IMR-90 (cell line): Measurements from ENCODE around the gene FAM200C. TPM values are rescaled to one million over a fixed set of nuclear protein-coding genes. Genes with fewer than 3 reads are reported as not detected.

Experiments used
- ATAC-seq: fragments of 200-7000 bp; cut with Tn5 transposase; 2 replicates; pipeline ENCODE4 v1.9.1; 2020; ENCODE audit warnings: low read depth, mild to moderate bottlenecking, moderate library complexity
- BruUV-seq: library from RNA; stranded (reverse); fragments of 400-500 nt; replicated peaks from 2 replicates; lab custom pipeline; 2021; lab: Mats Ljungman, UMichigan
- CTCF ChIA-PET: fragments of 300-600 bp; formaldehyde crosslinking; extraction: SDS; loops from one replicate; lab custom pipeline; 2021; ENCODE audit warnings: antibody characterized with exemption; lab: Yijun Ruan, JAX
- POLR2A ChIA-PET: fragments of 300-600 bp; sonication (Branson Sonifier 250); formaldehyde crosslinking; loops from one replicate; lab custom pipeline; 2022; ENCODE audit warnings: antibody characterized with exemption; ENCODE audit not compliant: unreplicated experiment; lab: Charles Lee
- DNase-seq: peaks from one replicate; pipeline ENCODE4 v3.0.0; 2013
- H2AFZ ChIP-seq: replicated peaks from 2 replicates; pipeline ENCODE3; 2013; ENCODE audit warnings: low read length, mild to moderate bottlenecking; ENCODE audit not compliant: poor library complexity
- H2AK5ac ChIP-seq: 2 replicates; pipeline ENCODE4 v1.6.1; 2013; ENCODE audit warnings: low read depth, low read length, inconsistent platforms
- H2AK9ac ChIP-seq: replicated peaks from 2 replicates; pipeline ENCODE3; 2013; ENCODE audit warnings: mild to moderate bottlenecking, low read depth, low read length, moderate library complexity; ENCODE audit not compliant: poor library complexity
- H2BK120ac ChIP-seq: 2 replicates; pipeline ENCODE4 v1.6.1; 2013; ENCODE audit warnings: low read depth, low read length, inconsistent platforms
- H2BK15ac ChIP-seq: 3 replicates; pipeline ENCODE4 v1.6.1; 2013; ENCODE audit warnings: low read depth, low read length, inconsistent platforms
- H2BK20ac ChIP-seq: 2 replicates; pipeline ENCODE4 v1.6.1; 2013; ENCODE audit warnings: low read depth, mild to moderate bottlenecking, inconsistent platforms, low read length, moderate library complexity
- H2BK5ac ChIP-seq: 2 replicates; pipeline ENCODE4 v1.6.1; 2013; ENCODE audit warnings: mild to moderate bottlenecking, low read depth, low read length, inconsistent platforms; ENCODE audit not compliant: poor library complexity, severe bottlenecking
- H3K14ac ChIP-seq: replicated peaks from 2 replicates; pipeline ENCODE4 v1.6.1; 2013; ENCODE audit warnings: low read depth, low read length, inconsistent platforms
- H3K18ac ChIP-seq: 2 replicates; pipeline ENCODE4 v1.6.1; 2013; ENCODE audit warnings: low read depth, low read length, control low read depth
- H3K23ac ChIP-seq: 2 replicates; pipeline ENCODE4 v1.6.1; 2013; ENCODE audit warnings: low read depth, low read length, inconsistent platforms
- H3K27ac ChIP-seq: 2 replicates; pipeline ENCODE4 v1.5.1; 2013; ENCODE audit warnings: mild to moderate bottlenecking, control low read depth, low read length; ENCODE audit not compliant: insufficient read depth
- H3K27me3 ChIP-seq: 2 replicates; pipeline ENCODE4 v1.6.1; 2013; ENCODE audit warnings: low read length; ENCODE audit not compliant: control insufficient read depth, insufficient read depth
- H3K36me3 ChIP-seq: 2 replicates; pipeline ENCODE4 v1.6.1; 2013; ENCODE audit warnings: low read length, mixed read lengths; ENCODE audit not compliant: control insufficient read depth, insufficient read depth
- H3K4ac ChIP-seq: 2 replicates; pipeline ENCODE4 v1.6.1; 2013; ENCODE audit warnings: low read depth, low read length, inconsistent platforms
- H3K4me1 ChIP-seq: 2 replicates; pipeline ENCODE4 v1.6.1; 2013; ENCODE audit warnings: low read length, mixed read lengths; ENCODE audit not compliant: control insufficient read depth, insufficient read depth
- H3K4me2 ChIP-seq: 2 replicates; pipeline ENCODE4 v1.6.1; 2013; ENCODE audit warnings: low read depth, mild to moderate bottlenecking, control low read depth, low read length, moderate library complexity
- H3K4me3 ChIP-seq: 2 replicates; pipeline ENCODE4 v1.5.1; 2013; ENCODE audit warnings: low read depth, mild to moderate bottlenecking, control low read depth, low read length, moderate library complexity; ENCODE audit not compliant: insufficient read depth
- H3K56ac ChIP-seq: 2 replicates; pipeline ENCODE4 v1.6.1; 2013; ENCODE audit warnings: low read length, inconsistent platforms; ENCODE audit not compliant: insufficient read depth; ENCODE audit errors: extremely low read depth
- H3K79me1 ChIP-seq, 2 experiments: 2 replicates each; pipeline ENCODE4 v1.6.1; 2013; ENCODE audit warnings: low read length in 2 of 2, inconsistent platforms in 1 of 2, low read depth in 1 of 2
- H3K9ac ChIP-seq: 2 replicates; pipeline ENCODE4 v1.6.1; 2013; ENCODE audit warnings: low read depth, low read length, control low read depth
- H3K9me1 ChIP-seq: 2 replicates; pipeline ENCODE4 v1.6.1; 2013; ENCODE audit warnings: low read length, inconsistent platforms; ENCODE audit not compliant: insufficient read depth
- H3K9me3 ChIP-seq: 2 replicates; pipeline ENCODE4 v1.6.1; 2013; ENCODE audit warnings: low read length; ENCODE audit not compliant: control insufficient read depth, insufficient read depth
- H4K20me1 ChIP-seq: 2 replicates; pipeline ENCODE4 v1.6.1; 2013; ENCODE audit warnings: low read length, inconsistent platforms; ENCODE audit not compliant: insufficient read depth
- H4K5ac ChIP-seq: 2 replicates; pipeline ENCODE4 v1.6.1; 2013; ENCODE audit warnings: mild to moderate bottlenecking, low read depth, low read length, control low read depth
- H4K8ac ChIP-seq, 2 experiments: 2 replicates each; pipeline ENCODE4 v1.6.1; 2013; ENCODE audit warnings: low read depth in 2 of 2, low read length in 2 of 2, control low read depth in 1 of 2, inconsistent platforms in 1 of 2
- H4K91ac ChIP-seq: 2 replicates; pipeline ENCODE4 v1.6.1; 2013; ENCODE audit warnings: low read depth, low read length, inconsistent platforms; ENCODE audit not compliant: insufficient read depth
- CHD1 ChIP-seq: IDR thresholded peaks from 2 replicates; pipeline ENCODE4 v1.6.1; 2012; ENCODE audit warnings: low read depth, low read length, improper control_type of control experiment
- CTCF ChIP-seq: conservative IDR thresholded peaks from 2 replicates; pipeline ENCODE4 v1.5.1; 2012; ENCODE audit warnings: mild to moderate bottlenecking, low read depth, low read length, improper control_type of control experiment
- RAD21 ChIP-seq: IDR thresholded peaks from 2 replicates; pipeline ENCODE4 v1.6.1; 2012; ENCODE audit warnings: low read length, improper control_type of control experiment
- RCOR1 ChIP-seq: IDR thresholded peaks from 2 replicates; pipeline ENCODE4 v1.6.1; 2012; ENCODE audit warnings: mild to moderate bottlenecking, low read length, improper control_type of control experiment; ENCODE audit not compliant: insufficient replicate concordance
- RFX5 ChIP-seq: IDR thresholded peaks from 2 replicates; pipeline ENCODE4 v1.8.0; 2012; ENCODE audit warnings: low read depth, mild to moderate bottlenecking, low read length, moderate library complexity
- SMC3 ChIP-seq: fragments of 150-350 bp; IDR thresholded peaks from 2 replicates; pipeline ENCODE4 v1.6.1; 2016; ENCODE audit warnings: low read depth, mild to moderate bottlenecking, antibody characterized with exemption, low read length, moderate library complexity
- WGBS, 2 experiments: methylation state at CpG; one replicate each; pipeline versions ENCODE4 v1.1.5 to v1.1.7; 2013; ENCODE audit warnings: missing lambda C conversion rate in 2 of 2; ENCODE audit not compliant: insufficient read length in 1 of 2; ENCODE audit errors: extremely low coverage in 2 of 2; 5-methylcytosine and 5-hydroxymethylcytosine counted together
- dilution Hi-C: fragments of 300-500 bp; cut with HindIII; formaldehyde crosslinking; loops from one replicate; pipeline ENCODE4 v1.14.3; 2018; ENCODE audit warnings: low sequenced_read_pairs; ENCODE audit not compliant: unreplicated experiment
- in situ Hi-C: fragments of 300-500 bp; cut with MboI; formaldehyde crosslinking; loops from 3 replicates; pipeline ENCODE4 v1.14.3; 2019; ENCODE audit warnings: low sequenced_read_pairs, inconsistent platforms, mixed read lengths
- intact Hi-C: fragments of 100-400 bp; cut with micrococcal nuclease; formaldehyde crosslinking; loops from 2 replicates; pipeline ENCODE4 v1.10.0; 2022
- polyA plus RNA-seq, 3 experiments: library from polyadenylated mRNA; depleted of rRNA; stranded (reverse); fragments of >200 nt; gene quantifications; 2 replicates each; pipeline ENCODE4 v1.2.3, GENCODE V29; 2012; ENCODE audit warnings: low replicate concordance in 1 of 3
- total RNA-seq: library from RNA; depleted of rRNA; stranded (reverse); fragments of >200 nt; gene quantifications from 2 replicates; pipeline ENCODE4 v1.2.3, GENCODE V29; 2012

The FAM200C gene
- total and polyA plus RNA-seq, 2 of the 4 experiments (the other 2 are of a cell fraction) = 1.7 to 6.3 TPM

GRCh38 chr5:160438316-160439204 is 38.7 kb upstream of the FAM200C start:
- H4K91ac ChIP-seq = no peak overlapping the region
- peak overlapping the region; percentile 85 for H3K4me2 ChIP-seq
- POLR2A ChIA-PET = no interaction called here
- peak overlapping the region; percentile 98 for H2AFZ ChIP-seq
- CTCF ChIA-PET = interaction anchor here (0.5 to 2.7 kb wide), 12 partner anchors 9 to 898 kb away, joined by 3 to 21 read pairs (median 6); no protein-coding TSS in a partner anchor
- no peaks in the 10 kb centered on the region for H3K79me1 ChIP-seq
- peak overlapping the region; percentile 31 for H2AK9ac ChIP-seq
- DNase-seq (peak; percentile 60), ATAC-seq (peak; percentile 75)
- H3K9me3 ChIP-seq = no peaks in the 10 kb centered on the region
- no peak overlapping the region for H3K9ac ChIP-seq
- H3K4ac ChIP-seq = no peak overlapping the region
- H2AK5ac ChIP-seq = no peak overlapping the region
- in situ Hi-C loops = no loop called here
- no peak overlapping the region for H2BK120ac ChIP-seq
- no peak for TF ChIP-seq RFX5
- peak; percentile 79 for TF ChIP-seq RAD21
- TF ChIP-seq RCOR1 = no peak
- peak; percentile 57 for TF ChIP-seq SMC3
- no peak for TF ChIP-seq CHD1
- peak; percentile 73 for TF ChIP-seq CTCF
- 5% methylated on average over 7 of the region's 18 CpGs; no CpG with 5 or more reads in 1 of the 2 experiments for WGBS, 2 experiments
- no peak overlapping the region for H3K56ac ChIP-seq
- no peak overlapping the region for H2BK20ac ChIP-seq
- no peak overlapping the region for H3K14ac ChIP-seq
- intact Hi-C loops = loop anchor here (1.0 to 10.0 kb wide), 2 partner anchors 70 to 1106 kb away; partner anchors contain the start of gene GABRB2
- H4K20me1 ChIP-seq = no peaks in the 10 kb centered on the region
- H4K5ac ChIP-seq = no peak overlapping the region
- H3K18ac ChIP-seq = no peak overlapping the region
- H3K4me1 ChIP-seq = peaks cover 3% of the 10 kb centered on the region; the same call in 1 of the 2 replicates
- H3K27me3 ChIP-seq = no peaks in the 10 kb centered on the region
- H3K9me1 ChIP-seq = no peaks in the 10 kb centered on the region
- H4K8ac ChIP-seq = 0 out of 4 replicates have a peak overlapping the region, but pooled peaks of 1 of the 2 experiments have one; percentile 61
- no peak overlapping the region for H3K23ac ChIP-seq
- no peak overlapping the region for H2BK5ac ChIP-seq
- H3K36me3 ChIP-seq = no peaks in the 10 kb centered on the region
- no peak overlapping the region for H3K27ac ChIP-seq
- no peak overlapping the region for H2BK15ac ChIP-seq
- dilution Hi-C loops = no loop called here
- BruUV-seq = no TSS peak
- H3K4me3 ChIP-seq = peak overlapping the region; percentile 20
